Measurements from ENCODE around the gene CAMSAP2. TPM values are rescaled to one million over a fixed set of nuclear protein-coding genes. Genes with fewer than 3 reads are reported as not detected.
"Not testable (repeated sequence)": the region's sequence is repeated elsewhere in the genome, so short reads cannot be mapped to it uniquely, and the experiment has no call there.

Gene CAMSAP2
- total RNA-seq, 4 donors from 2014 or later: 37.8 to 47.4 (median 46.0) TPM

- no peaks in the 10 kb centered on the region for H3K36me3 ChIP-seq
- no peak for ATAC-seq
- no peaks in the 10 kb centered on the region for H3K9me3 ChIP-seq
- peaks cover 3 to 51% (median 5%) of the 10 kb centered on the region in 3 donors for H3K4me1 ChIP-seq
- WGBS, 2 donors (ENCODE audit: low coverage in 1 of 2): 100% methylated on average over 1 of the region's 1 CpG
- H3K4me3 ChIP-seq: no peak overlapping the region
- no peak overlapping the region for H3K27ac ChIP-seq
- H3K27me3 ChIP-seq: no peaks in the 10 kb centered on the region
- TF ChIP-seq EP300 (IDR thresholded peaks at IDR 0.05) (no peak), POLR2A (IDR thresholded peaks at IDR 0.05) (no peak), CTCF (IDR thresholded peaks at IDR 0.05) (no peak), POLR2AphosphoS5 (IDR thresholded peaks at IDR 0.05) (no peak)
These were observed 5.5 kb downstream of the CAMSAP2 start for GRCh38 chr1:200744143-200744542.

GRCh38 chr1:200749090-200749489 lies 10.4 kb downstream of the CAMSAP2 start:
- Histone ChIP-seq H3K27me3 (no peaks in the 10 kb centered on the region), H3K27ac (no peak overlapping the region), H3K4me1 (peaks cover 0 to 28% (median 5%) of the 10 kb centered on the region in 3 donors), H3K36me3 (no peaks in the 10 kb centered on the region), H3K4me3 (no peak overlapping the region), H3K9me3 (no peaks in the 10 kb centered on the region)
- TF ChIP-seq POLR2AphosphoS5 (IDR thresholded peaks at IDR 0.05): no peak
- no peak for ATAC-seq

GRCh38 chr1:200750749-200751148 lies 12.1 kb downstream of the CAMSAP2 start:
- H3K27ac ChIP-seq, H3K9me3 ChIP-seq, ATAC-seq, H3K36me3 ChIP-seq, H3K27me3 ChIP-seq, H3K4me3 ChIP-seq: not testable (repeated sequence)
- WGBS, 2 donors (ENCODE audit: low coverage in 1 of 2): 93 to 95% methylated on average over 3 to 6 of the region's 10 CpGs
- H3K4me1 ChIP-seq: peaks cover 0 to 16% (median 0%) of the 10 kb centered on the region in 3 donors

- H3K9me3 ChIP-seq: no peaks in the 10 kb centered on the region
- H3K27ac ChIP-seq: no peak overlapping the region
- no peaks in the 10 kb centered on the region for H3K27me3 ChIP-seq
- TF ChIP-seq CTCF (IDR thresholded peaks at IDR 0.05): no peak
- no peak overlapping the region for H3K4me3 ChIP-seq
- no peak for ATAC-seq
- H3K36me3 ChIP-seq: no peaks in the 10 kb centered on the region
- WGBS, 2 donors (ENCODE audit: low coverage in 1 of 2): 88 to 90% methylated on average over 2 of the region's 2 CpGs
- peaks cover 0 to 20% (median 0%) of the 10 kb centered on the region in 3 donors for H3K4me1 ChIP-seq
These were observed 13.0 kb downstream of the CAMSAP2 start for GRCh38 chr1:200751717-200752116.

- WGBS, 2 donors (ENCODE audit: low coverage in 1 of 2): 87 to 93% methylated on average over 2 to 3 of the region's 5 CpGs
- Histone ChIP-seq H3K4me3 (no peak overlapping the region), H3K27me3 (no peaks in the 10 kb centered on the region), H3K36me3 (no peaks in the 10 kb centered on the region), H3K9me3 (no peaks in the 10 kb centered on the region), H3K27ac (no peak overlapping the region), H3K4me1 (peaks cover 0 to 32% (median 3%) of the 10 kb centered on the region in 3 donors)
- ATAC-seq: no peak
- TF ChIP-seq CTCF (IDR thresholded peaks at IDR 0.05) (no peak), EP300 (IDR thresholded peaks at IDR 0.05) (no peak), POLR2AphosphoS5 (IDR thresholded peaks at IDR 0.05) (no peak), POLR2A (IDR thresholded peaks at IDR 0.05) (no peak)
These were observed 15.0 kb downstream of the CAMSAP2 start for GRCh38 chr1:200753650-200754198.

- ATAC-seq: no peak
- H3K4me1 ChIP-seq: peaks cover 0 to 27% (median 3%) of the 10 kb centered on the region in 3 donors
- H3K27me3 ChIP-seq: no peaks in the 10 kb centered on the region
- no peak overlapping the region for H3K4me3 ChIP-seq
- H3K36me3 ChIP-seq: no peaks in the 10 kb centered on the region
- TF ChIP-seq POLR2AphosphoS5 (IDR thresholded peaks at IDR 0.05): no peak
- no peak overlapping the region for H3K27ac ChIP-seq
- 100% methylated on average over 3 of the region's 3 CpGs; no CpG with 5 or more reads in 1 of the 2 donors for WGBS, 2 donors (ENCODE audit: low coverage in 1 of 2)
- H3K9me3 ChIP-seq: no peaks in the 10 kb centered on the region
These were observed 16.8 kb downstream of the CAMSAP2 start for GRCh38 chr1:200755456-200755855.
